MM.1S (cell line): ENCODE measurements around the gene NMRAL1.

Experiments
- DNase-seq: peaks from one replicate; pipeline ENCODE4 v3.0.0-alpha.2; 2015
- H2AFZ ChIP-seq: fragments of 300-600 bp; sonication (generic); 2 replicates; pipeline ENCODE4 v1.6.0; 2016; ENCODE audit warnings: antibody characterized with exemption, low read length
- H3F3A ChIP-seq: fragments of 300-600 bp; sonication (generic); 2 replicates; pipeline ENCODE4 v1.6.1; 2016; ENCODE audit warnings: mild to moderate bottlenecking, antibody characterized with exemption, low read length, moderate library complexity, mixed read lengths; ENCODE audit not compliant: insufficient read depth
- H3K27ac ChIP-seq: fragments of 300-600 bp; sonication (generic); 2 replicates; pipeline ENCODE4 v1.5.1; 2016; ENCODE audit warnings: mild to moderate bottlenecking, low read length
- H3K27me3 ChIP-seq: fragments of 300-600 bp; sonication (generic); replicated peaks from 2 replicates; pipeline ENCODE4 v1.6.0; 2016; ENCODE audit warnings: low read length; ENCODE audit not compliant: insufficient read depth
- H3K36me3 ChIP-seq: fragments of 300-600 bp; sonication (generic); replicated peaks from 2 replicates; pipeline ENCODE4 v1.6.1; 2016; ENCODE audit warnings: mild to moderate bottlenecking, low read length, mixed read lengths; ENCODE audit not compliant: insufficient read depth
- H3K4me1 ChIP-seq: fragments of 300-600 bp; sonication (generic); 2 replicates; pipeline ENCODE4 v1.6.1; 2016; ENCODE audit warnings: low read length, mixed read lengths
- H3K4me2 ChIP-seq: fragments of 300-600 bp; sonication (generic); 2 replicates; pipeline ENCODE4 v1.6.0; 2016; ENCODE audit warnings: low read depth, low read length
- H3K4me3 ChIP-seq: fragments of 300-600 bp; sonication (generic); 2 replicates; pipeline ENCODE4 v1.5.1; 2016; ENCODE audit warnings: low read length, mixed read lengths
- H3K79me2 ChIP-seq: fragments of 300-600 bp; sonication (generic); 2 replicates; pipeline ENCODE4 v1.6.1; 2016; ENCODE audit warnings: mixed run types, low read length, mixed read lengths
- H3K9ac ChIP-seq: fragments of 300-600 bp; sonication (generic); 2 replicates; pipeline ENCODE4 v1.6.1; 2016; ENCODE audit warnings: low read length, mixed read lengths
- H3K9me2 ChIP-seq: fragments of 300-600 bp; sonication (generic); replicated peaks from 2 replicates; pipeline ENCODE4 v1.6.1; 2016; ENCODE audit warnings: mild to moderate bottlenecking, low read length, mixed read lengths; ENCODE audit not compliant: insufficient read depth
- H3K9me3 ChIP-seq: fragments of 300-600 bp; sonication (generic); replicated peaks from 2 replicates; pipeline ENCODE4 v1.6.1; 2016; ENCODE audit warnings: mild to moderate bottlenecking, low read length, mixed read lengths; ENCODE audit not compliant: insufficient read depth
- H4K20me1 ChIP-seq: fragments of 300-600 bp; sonication (generic); 2 replicates; pipeline ENCODE4 v1.6.1; 2016; ENCODE audit warnings: mild to moderate bottlenecking, low read length, moderate library complexity, mixed read lengths; ENCODE audit not compliant: insufficient read depth
- CTCF ChIP-seq: fragments of 300-600 bp; sonication (generic); IDR thresholded peaks from 2 replicates; pipeline ENCODE4 v1.5.1; 2016; ENCODE audit warnings: antibody characterized with exemption, low read length, mixed read lengths
- EZH2 ChIP-seq: fragments of 300-600 bp; sonication (generic); optimal IDR thresholded peaks from 2 replicates; pipeline ENCODE3; 2017; ENCODE audit warnings: low read depth, mild to moderate bottlenecking, antibody characterized with exemption, low read length, mixed read lengths
- EZH2phosphoT487 ChIP-seq: fragments of 300-600 bp; sonication (generic); IDR thresholded peaks from 2 replicates; pipeline ENCODE4 v1.6.1; 2018; ENCODE audit warnings: antibody characterized with exemption, low read length

Gene NMRAL1

GRCh38 chr16:4450430-4450829, 24.0 kb downstream of the NMRAL1 start:
- H3K9me3 ChIP-seq = no peaks in the 10 kb centered on the region
- H3K9me2 ChIP-seq = no peaks in the 10 kb centered on the region
- no peak for DNase-seq
- H3K4me1 ChIP-seq = no peaks in the 10 kb centered on the region
- H3K4me2 ChIP-seq = no peak overlapping the region
- H3K79me2 ChIP-seq = peaks cover 4% of the 10 kb centered on the region; the same call in 1 of the 2 replicates
- H3K36me3 ChIP-seq = peaks cover 19% of the 10 kb centered on the region
- no peak overlapping the region for H2AFZ ChIP-seq
- no peak overlapping the region for H3K4me3 ChIP-seq
- no peak overlapping the region for H3K27ac ChIP-seq
- H3K9ac ChIP-seq = no peak overlapping the region
- H4K20me1 ChIP-seq = no peaks in the 10 kb centered on the region
- TF ChIP-seq EZH2phosphoT487 (no peak), EZH2 (no peak), CTCF (no peak)
- no peaks in the 10 kb centered on the region for H3F3A ChIP-seq
- no peaks in the 10 kb centered on the region for H3K27me3 ChIP-seq

DNA sequence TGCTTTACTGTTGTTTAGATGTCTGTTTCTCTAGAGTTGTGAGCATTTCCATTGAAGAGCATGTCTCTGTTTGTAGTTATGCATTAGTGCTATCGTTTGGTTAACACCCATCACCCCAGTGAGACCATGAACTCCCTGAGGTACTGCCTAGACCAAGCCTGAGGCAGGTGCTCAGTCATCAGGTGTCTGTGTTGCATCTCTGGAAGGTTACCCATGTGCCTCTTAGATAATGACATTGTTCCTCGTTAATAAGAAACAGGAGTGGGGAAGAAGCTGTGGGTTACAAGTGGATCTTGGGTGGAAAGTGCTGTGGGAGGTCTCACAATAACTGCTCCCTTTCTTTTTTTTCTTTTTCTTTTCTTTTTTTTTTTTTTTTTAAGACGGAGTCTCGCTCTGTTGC, 30.4 kb downstream of the NMRAL1 start:
- Histone ChIP-seq H3K27ac (no peak overlapping the region), H3K4me2 (no peak overlapping the region), H3K9me3 (no peaks in the 10 kb centered on the region), H3K9me2 (no peaks in the 10 kb centered on the region), H3K36me3 (peaks cover 14% of the 10 kb centered on the region), H2AFZ (no peak overlapping the region), H3K79me2 (peaks cover 9% of the 10 kb centered on the region; the same call in 1 of the 2 replicates), H4K20me1 (no peaks in the 10 kb centered on the region), H3K4me1 (no peaks in the 10 kb centered on the region), H3K9ac (no peak overlapping the region), H3K27me3 (no peaks in the 10 kb centered on the region), H3K4me3 (no peak overlapping the region), H3F3A (no peaks in the 10 kb centered on the region)
- no peak for TF ChIP-seq CTCF
- no peak for DNase-seq

DNA sequence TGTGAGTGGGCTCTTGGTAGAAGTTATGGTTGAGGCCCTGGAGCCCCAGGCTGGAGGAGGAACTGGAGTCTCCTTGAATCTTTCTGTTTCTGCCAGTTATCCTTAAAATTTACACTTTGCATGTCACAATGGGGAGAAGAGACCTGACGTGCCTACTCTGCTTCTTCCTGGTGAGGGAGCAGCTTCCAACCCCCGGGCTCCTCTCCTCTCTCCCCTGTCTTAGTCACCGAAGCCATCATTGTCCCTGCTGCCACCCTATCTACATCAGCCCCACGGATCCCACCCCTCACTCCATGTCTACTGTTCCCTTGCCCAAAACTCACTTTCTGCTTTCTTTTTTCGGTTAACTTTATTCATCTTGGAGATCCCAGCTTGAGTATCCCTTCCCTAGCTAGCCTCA, 31.2 kb downstream of the NMRAL1 start:
- no peaks in the 10 kb centered on the region for H3K9me2 ChIP-seq
- no peaks in the 10 kb centered on the region for H3F3A ChIP-seq
- DNase-seq = no peak
- H3K4me2 ChIP-seq = no peak overlapping the region
- no peak for TF ChIP-seq CTCF
- TF ChIP-seq EZH2phosphoT487 = no peak
- peaks cover 17% of the 10 kb centered on the region for H3K36me3 ChIP-seq
- no peaks in the 10 kb centered on the region for H3K9me3 ChIP-seq
- H3K79me2 ChIP-seq = peaks cover 13% of the 10 kb centered on the region
- H2AFZ ChIP-seq = no peak overlapping the region
- H3K27ac ChIP-seq = no peak overlapping the region
- H3K4me3 ChIP-seq = no peak overlapping the region
- H3K4me1 ChIP-seq = no peaks in the 10 kb centered on the region
- H3K9ac ChIP-seq = no peak overlapping the region
- H4K20me1 ChIP-seq = no peaks in the 10 kb centered on the region
- no peaks in the 10 kb centered on the region for H3K27me3 ChIP-seq

DNA sequence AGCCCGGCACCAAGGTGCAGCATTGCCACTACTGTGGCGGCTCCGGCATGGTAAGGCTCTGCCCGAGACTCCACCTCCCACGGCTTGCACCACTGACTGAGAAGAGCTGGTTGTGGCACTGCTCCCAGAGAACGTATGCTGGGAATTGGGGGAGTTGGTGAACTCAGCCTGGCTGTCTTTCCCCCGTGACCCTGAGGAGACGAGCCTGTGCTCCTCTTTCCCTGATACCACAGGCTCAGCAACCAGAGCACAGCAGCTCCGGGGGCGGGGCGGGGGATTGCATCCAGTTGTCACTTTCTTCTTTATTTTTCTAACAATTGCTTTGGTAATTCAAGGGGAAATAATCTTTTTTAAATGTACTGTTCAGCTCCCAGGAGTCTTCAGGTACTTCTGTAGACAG, 32.1 kb downstream of the NMRAL1 start:
- Histone ChIP-seq H3K4me1 (no peaks in the 10 kb centered on the region), H3K79me2 (peaks cover 17% of the 10 kb centered on the region), H3K27ac (no peak overlapping the region), H3K4me3 (no peak overlapping the region), H4K20me1 (no peaks in the 10 kb centered on the region), H2AFZ (no peak overlapping the region), H3F3A (no peaks in the 10 kb centered on the region), H3K9ac (no peak overlapping the region), H3K4me2 (no peak overlapping the region), H3K36me3 (peaks cover 17% of the 10 kb centered on the region), H3K27me3 (no peaks in the 10 kb centered on the region), H3K9me2 (no peaks in the 10 kb centered on the region), H3K9me3 (no peaks in the 10 kb centered on the region)
- TF ChIP-seq EZH2phosphoT487 = no peak
- TF ChIP-seq CTCF = no peak
- TF ChIP-seq EZH2 = no peak
- DNase-seq = no peak
